Esophagus squamous epithelium (tissue), 5 donors: ENCODE results near the gene RTN4RL1. TPM values are rescaled to one million over a fixed set of nuclear protein-coding genes. Genes with fewer than 3 reads are reported as not detected.

Experiments
- DNase-seq: peaks from one replicate; lab custom pipeline; 2025; lab: John Stamatoyannopoulos, UW
- H3K27ac ChIP-seq, 4 donors: fragments of 200-600 bp; sonication (generic); one replicate each; pipeline ENCODE4 v1.5.1; 2016 to 2019; ENCODE audit warnings: mild to moderate bottlenecking in 1 of 4
- H3K27me3 ChIP-seq, 4 donors: fragments of 200-600 bp; sonication (generic); 1 replicate in 3 of 4; 2 replicates in 1 of 4; pipeline versions ENCODE4 v1.5.1 to v1.6.0; 2017 to 2021; ENCODE audit warnings: antibody characterized with exemption in 1 of 4
- H3K36me3 ChIP-seq, 3 donors: fragments of 200-600 bp; sonication (generic); one replicate each; pipeline ENCODE4 v1.5.1; 2016 to 2019
- H3K4me1 ChIP-seq, 3 donors: fragments of 200-600 bp; sonication (generic); one replicate each; pipeline ENCODE4 v1.5.1; 2017 to 2019
- H3K4me3 ChIP-seq, 4 donors: fragments of 200-600 bp; sonication (generic); 1 replicate in 3 of 4; 2 replicates in 1 of 4; pipeline ENCODE4 v1.5.1; 2016 to 2019; ENCODE audit warnings: mild to moderate bottlenecking in 2 of 4, moderate library complexity in 1 of 4
- H3K9me3 ChIP-seq, 3 donors: fragments of 200-600 bp; sonication (generic); one replicate each; pipeline ENCODE4 v1.5.1; 2016 to 2019
- POLR2A ChIP-seq, 4 donors: fragments of 450-650 bp; IDR thresholded peaks; one replicate each; pipeline ENCODE4 v1.6.1; 2017; ENCODE audit warnings: antibody characterized with exemption in 4 of 4, mild to moderate bottlenecking in 4 of 4, moderate library complexity in 3 of 4
- WGBS, 2 donors: methylation state at CpG; one replicate each; pipeline ENCODE4 v1.1.5; 2018; 5-methylcytosine and 5-hydroxymethylcytosine counted together
- intact Hi-C: fragments of 100-400 bp; cut with DNase I; formaldehyde crosslinking; loops from one replicate; pipeline ENCODE4 v1.15.0; 2022
- total RNA-seq, 4 donors: library from RNA; depleted of rRNA; stranded (reverse); fragments of >200 nt; gene quantifications; one replicate each; pipeline ENCODE4 v1.1.0, GENCODE V29; 2016
- TF ChIP-seq, protein P1 (sequence below), 6 experiments: fragments of 450-650 bp in 4 of 6; fragments of 200-600 bp in 2 of 6; sonication (generic) in 2 of 6; IDR thresholded peaks; one replicate each; pipeline ENCODE4 v1.5.1; 2016 to 2019; ENCODE audit warnings: antibody characterized with exemption in 6 of 6, mild to moderate bottlenecking in 4 of 6, moderate library complexity in 4 of 6
- donor health status: DM: yes; HTN: yes; CAD: no.

The RTN4RL1 gene
- total RNA-seq, 4 donors from 2014 or later: 1.1 to 4.0 (median 2.0) TPM

DNA sequence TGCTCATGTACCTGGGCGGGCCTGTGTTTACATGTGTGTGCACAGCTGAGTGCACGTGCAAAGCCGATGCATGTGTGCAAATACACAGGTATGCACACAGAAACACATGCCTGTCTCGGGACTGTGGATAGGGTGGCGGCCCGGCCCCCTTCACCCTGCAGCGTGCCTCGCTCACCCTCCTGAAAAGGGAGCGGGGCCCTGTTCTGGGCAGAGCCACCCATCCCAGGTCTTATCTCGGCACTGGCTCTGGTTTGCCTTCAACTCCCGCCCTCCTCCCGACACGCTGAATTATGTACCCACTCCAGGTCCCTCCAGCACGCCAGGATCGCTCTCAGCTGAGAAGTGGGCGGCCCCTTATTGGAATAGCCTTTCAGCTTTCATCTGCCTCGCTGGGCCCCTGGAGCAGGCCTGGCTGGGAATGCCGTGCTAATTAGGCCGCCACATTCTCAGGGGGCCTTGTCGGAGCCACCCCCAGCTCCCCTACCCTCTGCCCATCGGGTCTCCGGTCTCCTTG is 77.8 kb downstream of the RTN4RL1 start:
- H3K9me3 ChIP-seq: no peaks in the 10 kb centered on the region
- no peak overlapping the region for H3K27ac ChIP-seq
- no peaks in the 10 kb centered on the region for H3K27me3 ChIP-seq
- H3K4me3 ChIP-seq: no peak overlapping the region
- no peak for DNase-seq
- H3K36me3 ChIP-seq: no peaks in the 10 kb centered on the region
- H3K4me1 ChIP-seq: no peaks in the 10 kb centered on the region
- whole genome bisulfite sequencing, 2 donors: 82 to 93% methylated on average over 9 to 12 of the region's 22 CpGs
- TF ChIP-seq, protein P1, sequence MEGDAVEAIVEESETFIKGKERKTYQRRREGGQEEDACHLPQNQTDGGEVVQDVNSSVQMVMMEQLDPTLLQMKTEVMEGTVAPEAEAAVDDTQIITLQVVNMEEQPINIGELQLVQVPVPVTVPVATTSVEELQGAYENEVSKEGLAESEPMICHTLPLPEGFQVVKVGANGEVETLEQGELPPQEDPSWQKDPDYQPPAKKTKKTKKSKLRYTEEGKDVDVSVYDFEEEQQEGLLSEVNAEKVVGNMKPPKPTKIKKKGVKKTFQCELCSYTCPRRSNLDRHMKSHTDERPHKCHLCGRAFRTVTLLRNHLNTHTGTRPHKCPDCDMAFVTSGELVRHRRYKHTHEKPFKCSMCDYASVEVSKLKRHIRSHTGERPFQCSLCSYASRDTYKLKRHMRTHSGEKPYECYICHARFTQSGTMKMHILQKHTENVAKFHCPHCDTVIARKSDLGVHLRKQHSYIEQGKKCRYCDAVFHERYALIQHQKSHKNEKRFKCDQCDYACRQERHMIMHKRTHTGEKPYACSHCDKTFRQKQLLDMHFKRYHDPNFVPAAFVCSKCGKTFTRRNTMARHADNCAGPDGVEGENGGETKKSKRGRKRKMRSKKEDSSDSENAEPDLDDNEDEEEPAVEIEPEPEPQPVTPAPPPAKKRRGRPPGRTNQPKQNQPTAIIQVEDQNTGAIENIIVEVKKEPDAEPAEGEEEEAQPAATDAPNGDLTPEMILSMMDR (IDR thresholded peaks at IDR 0.05): no peak
- no peak for TF ChIP-seq POLR2A (IDR thresholded peaks at IDR 0.05)
- intact Hi-C loops: no loop called here

- 88 to 91% methylated on average over 16 to 17 of the region's 20 CpGs for WGBS, 2 donors
- Histone ChIP-seq H3K9me3 (no peaks in the 10 kb centered on the region), H3K4me1 (no peaks in the 10 kb centered on the region), H3K4me3 (no peak overlapping the region), H3K27ac (no peak overlapping the region), H3K27me3 (no peaks in the 10 kb centered on the region), H3K36me3 (no peaks in the 10 kb centered on the region)
- intact Hi-C loops: no loop called here
- DNase-seq: no peak
- TF ChIP-seq POLR2A (IDR thresholded peaks at IDR 0.05): no peak
- TF ChIP-seq, protein P1 (IDR thresholded peaks at IDR 0.05): no peak
Observed at GRCh38 chr17:1946021-1946932, 78.9 kb downstream of the RTN4RL1 start.

DNA sequence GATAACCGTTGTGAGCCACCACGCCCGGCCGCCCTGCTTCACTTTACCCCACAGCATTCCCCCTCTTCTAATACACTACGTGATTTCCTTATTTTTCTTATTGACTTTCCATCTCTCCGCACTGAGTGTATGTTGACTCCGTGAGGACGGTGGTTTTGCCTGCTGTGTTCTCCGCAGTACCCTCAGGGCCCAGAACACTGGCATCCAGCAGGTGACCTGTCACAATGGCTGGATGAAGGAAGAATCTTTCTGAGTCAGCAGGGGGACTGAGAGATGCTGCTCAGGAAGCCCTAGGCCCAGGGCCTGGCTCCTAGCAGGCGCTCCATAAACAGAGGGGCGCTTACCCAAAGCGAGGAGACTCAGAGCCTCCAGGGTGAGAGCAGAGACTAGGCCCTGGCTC is 79.5 kb downstream of the RTN4RL1 start:
- Histone ChIP-seq H3K27me3 (no peaks in the 10 kb centered on the region), H3K4me3 (no peak overlapping the region), H3K36me3 (no peaks in the 10 kb centered on the region), H3K4me1 (peaks cover 0 to 2% (median 0%) of the 10 kb centered on the region in 3 donors), H3K9me3 (no peaks in the 10 kb centered on the region), H3K27ac (no peak overlapping the region)
- no peak for DNase-seq
- WGBS, 2 donors: 75 to 97% methylated on average over 7 to 8 of the region's 12 CpGs
- intact Hi-C loops: no loop called here
- TF ChIP-seq POLR2A (IDR thresholded peaks at IDR 0.05): no peak
- TF ChIP-seq, protein P1 (IDR thresholded peaks at IDR 0.05): no peak

GRCh38 chr17:1943436-1943831 is 81.7 kb downstream of the RTN4RL1 start:
- Histone ChIP-seq H3K27ac (no peak overlapping the region), H3K27me3 (no peaks in the 10 kb centered on the region), H3K36me3 (no peaks in the 10 kb centered on the region), H3K9me3 (no peaks in the 10 kb centered on the region), H3K4me1 (peaks cover 0 to 8% (median 0%) of the 10 kb centered on the region in 3 donors), H3K4me3 (no peak overlapping the region)
- no peak for DNase-seq
- WGBS, 2 donors: 77 to 90% methylated on average over 5 of the region's 11 CpGs
- TF ChIP-seq, protein P1 (IDR thresholded peaks at IDR 0.05): no peak
- no peak for TF ChIP-seq POLR2A (IDR thresholded peaks at IDR 0.05)
- intact Hi-C loops: no loop called here
